Thoracic aorta (tissue), 2 donors: ENCODE results near the gene HOXB1. TPM values are rescaled to one million over a fixed set of nuclear protein-coding genes. Genes with fewer than 3 reads are reported as not detected.

Experiments used
- ATAC-seq: fragments of 150-250 bp; one replicate; pipeline ENCODE4 v1.8.0; 2017; ENCODE audit warnings: low read depth; ENCODE audit not compliant: insufficient number of reproducible peaks, low FRiP score
- DNase-seq: peaks from one replicate; pipeline ENCODE4 v3.0.0-alpha.2; 2020; ENCODE audit warnings: low spot score
- H3K27ac ChIP-seq, 2 donors: fragments of 200-600 bp; sonication (generic); 1 replicate in 1 of 2; 2 replicates in 1 of 2; pipeline ENCODE4 v1.5.1; 2016; ENCODE audit warnings: mild to moderate bottlenecking in 2 of 2, moderate library complexity in 2 of 2
- H3K27me3 ChIP-seq: fragments of 200-600 bp; sonication (generic); replicated peaks from 2 replicates; pipeline ENCODE4 v1.6.0; 2016; ENCODE audit warnings: mild to moderate bottlenecking; ENCODE audit not compliant: insufficient read depth
- H3K36me3 ChIP-seq: fragments of 200-600 bp; sonication (generic); one replicate; pipeline ENCODE4 v1.5.1; 2016
- H3K4me1 ChIP-seq, 2 donors: fragments of 200-600 bp; sonication (generic); 1 replicate in 1 of 2; 2 replicates in 1 of 2; pipeline versions ENCODE4 v1.5.1 to v1.6.0; 2016; ENCODE audit warnings: low read depth in 2 of 2, mild to moderate bottlenecking in 1 of 2; ENCODE audit not compliant: control insufficient read depth in 1 of 2
- H3K4me3 ChIP-seq: fragments of 200-600 bp; sonication (generic); 2 replicates; pipeline ENCODE4 v1.5.1; 2016; ENCODE audit warnings: mild to moderate bottlenecking
- H3K9me3 ChIP-seq: fragments of 200-600 bp; sonication (generic); 2 replicates; pipeline ENCODE4 v1.5.1; 2016
- CTCF ChIP-seq: fragments of 200-600 bp; sonication (generic); IDR thresholded peaks from one replicate; pipeline ENCODE4 v1.5.1; 2019; ENCODE audit warnings: antibody characterized with exemption
- total RNA-seq, 2 donors: library from RNA; depleted of rRNA; stranded (reverse); fragments of >200 nt; gene quantifications; one replicate each; pipeline versions ENCODE4 v1.1.0 to v1.2.3, GENCODE V29; 2016

The HOXB1 gene
- total RNA-seq, 2 donors from 2014 or later, result not detected

DNA sequence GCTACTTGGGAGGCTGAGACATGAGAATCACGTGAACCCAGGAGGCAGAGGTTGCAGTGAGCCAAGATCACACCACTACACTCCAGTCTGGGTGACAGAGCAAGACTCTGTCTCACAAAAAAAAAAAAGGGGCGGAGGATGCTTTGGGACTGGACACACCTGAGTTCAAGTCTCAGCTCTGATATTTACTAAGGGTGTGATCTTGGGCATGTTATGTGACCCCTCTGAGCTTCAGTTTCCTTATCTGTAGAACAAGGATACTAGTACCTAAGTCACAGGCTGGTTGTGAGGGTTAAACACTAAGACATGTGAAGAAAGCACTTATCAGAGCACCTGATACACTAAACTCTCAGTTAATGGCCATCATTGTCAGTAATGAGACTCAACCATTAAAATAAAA lies 25.9 kb downstream of the HOXB1 start:
- DNase-seq (no peak), ATAC-seq (no peak)
- Histone ChIP-seq H3K9me3 (no peaks in the 10 kb centered on the region), H3K27ac (no peak overlapping the region), H3K4me1 (no peaks in the 10 kb centered on the region), H3K4me3 (no peak overlapping the region), H3K27me3 (no peaks in the 10 kb centered on the region), H3K36me3 (no peaks in the 10 kb centered on the region)
- TF ChIP-seq CTCF, result no peak

GRCh38 chr17:48503747-48504146 lies 27.1 kb downstream of the HOXB1 start:
- Histone ChIP-seq H3K27ac (no peak overlapping the region), H3K4me3 (no peak overlapping the region), H3K4me1 (no peaks in the 10 kb centered on the region), H3K36me3 (no peaks in the 10 kb centered on the region), H3K27me3 (no peaks in the 10 kb centered on the region), H3K9me3 (no peaks in the 10 kb centered on the region)
- ATAC-seq, result no peak
- DNase-seq, result no peak
- TF ChIP-seq CTCF, result no peak

GRCh38 chr17:48502901-48503300 lies 27.9 kb downstream of the HOXB1 start:
- Histone ChIP-seq H3K36me3 (no peaks in the 10 kb centered on the region), H3K27me3 (no peaks in the 10 kb centered on the region), H3K9me3 (no peaks in the 10 kb centered on the region), H3K4me1 (no peaks in the 10 kb centered on the region), H3K27ac (no peak overlapping the region), H3K4me3 (no peak overlapping the region)
- no peak for TF ChIP-seq CTCF
- ATAC-seq (no peak), DNase-seq (no peak)

DNA sequence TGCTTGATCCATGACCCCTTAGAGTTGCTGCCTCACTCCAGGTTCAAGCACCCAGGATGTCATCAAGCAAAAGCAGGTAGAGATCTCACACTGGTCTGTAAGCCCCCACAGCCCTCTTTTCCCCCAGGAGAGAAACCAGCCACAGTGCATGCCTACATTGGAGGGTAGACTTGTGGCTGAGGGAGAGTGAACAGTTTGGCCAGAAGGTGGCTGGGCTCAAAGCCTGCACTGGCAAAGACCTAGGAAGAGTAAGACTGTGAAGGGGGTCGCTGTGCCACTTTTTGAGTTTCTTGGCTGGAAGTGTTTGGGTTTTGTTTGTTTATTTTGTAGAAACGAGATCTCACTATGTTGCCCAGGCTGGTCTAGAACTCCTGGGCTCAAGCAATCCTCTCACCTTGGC lies 28.5 kb downstream of the HOXB1 start:
- H3K4me1 ChIP-seq, result no peaks in the 10 kb centered on the region
- no peak for TF ChIP-seq CTCF
- H3K4me3 ChIP-seq, result no peak overlapping the region
- H3K9me3 ChIP-seq, result no peaks in the 10 kb centered on the region
- DNase-seq (no peak), ATAC-seq (no peak)
- no peaks in the 10 kb centered on the region for H3K27me3 ChIP-seq
- no peak overlapping the region for H3K27ac ChIP-seq
- H3K36me3 ChIP-seq, result no peaks in the 10 kb centered on the region

- no peaks in the 10 kb centered on the region for H3K9me3 ChIP-seq
- TF ChIP-seq CTCF, result no peak
- H3K4me3 ChIP-seq, result no peak overlapping the region
- H3K27ac ChIP-seq, result no peak overlapping the region
- ATAC-seq (no peak), DNase-seq (no peak)
- no peaks in the 10 kb centered on the region for H3K36me3 ChIP-seq
- no peaks in the 10 kb centered on the region for H3K4me1 ChIP-seq
- no peaks in the 10 kb centered on the region for H3K27me3 ChIP-seq
Measured at GRCh38 chr17:48500435-48501426, 30.1 kb downstream of the HOXB1 start.
